HG03439 (cell line): ENCODE measurements around the gene CALM1.

Experiments
- ATAC-seq: cut with Tn5 transposase; IDR thresholded peaks from one replicate; pipeline ENCODE4 v1.9.1; 2021; ENCODE audit warnings: mild to moderate bottlenecking, moderate library complexity; ENCODE audit not compliant: unreplicated experiment

Gene CALM1

GRCh38 chr14:90440021-90440451 lies 43.2 kb downstream of the CALM1 start:
- ATAC-seq = no peak

GRCh38 chr14:90440592-90440991 lies 43.8 kb downstream of the CALM1 start:
- ATAC-seq = no peak

GRCh38 chr14:90442388-90442787 lies 45.6 kb downstream of the CALM1 start:
- no peak for ATAC-seq

- ATAC-seq = no peak
Observed at GRCh38 chr14:90443161-90444076, 46.6 kb downstream of the CALM1 start.

GRCh38 chr14:90444077-90444696 lies 47.4 kb downstream of the CALM1 start:
- ATAC-seq = no peak

GRCh38 chr14:90445011-90445410 lies 48.2 kb downstream of the CALM1 start:
- ATAC-seq = no peak

- ATAC-seq = no peak
Observed at GRCh38 chr14:90446405-90446804, 49.6 kb downstream of the CALM1 start.

GRCh38 chr14:90447720-90448497 lies 51.1 kb downstream of the CALM1 start:
- ATAC-seq = no peak

- ATAC-seq = no peak
Observed at GRCh38 chr14:90449411-90449810, 52.6 kb downstream of the CALM1 start.

GRCh38 chr14:90450151-90450550 lies 53.3 kb downstream of the CALM1 start:
- no peak for ATAC-seq

GRCh38 chr14:90450667-90451066 lies 53.8 kb downstream of the CALM1 start:
- no peak for ATAC-seq

- ATAC-seq = no peak
Observed at GRCh38 chr14:90451443-90451842, 54.6 kb downstream of the CALM1 start.

- ATAC-seq = no peak
Observed at GRCh38 chr14:90451961-90452360, 55.1 kb downstream of the CALM1 start.

- no peak for ATAC-seq
Observed at GRCh38 chr14:90452366-90452765, 55.5 kb downstream of the CALM1 start.

- ATAC-seq = no peak
Observed at GRCh38 chr14:90453401-90453951, 56.6 kb downstream of the CALM1 start.

- no peak for ATAC-seq
Observed at GRCh38 chr14:90454041-90455000, 57.5 kb downstream of the CALM1 start.

- no peak for ATAC-seq
Observed at GRCh38 chr14:90455100-90455571, 58.3 kb downstream of the CALM1 start.

- ATAC-seq = no peak
Observed at GRCh38 chr14:90456551-90456950, 59.7 kb downstream of the CALM1 start.

- no peak for ATAC-seq
Observed at GRCh38 chr14:90457186-90457585, 60.4 kb downstream of the CALM1 start.
